H1 (cell line): ENCODE data around the gene IL1RAPL1. TPM values are rescaled to one million over a fixed set of nuclear protein-coding genes. Genes with fewer than 3 reads are reported as not detected.

Source experiments
- CTCF ChIA-PET: fragments of 300-600 bp; sonication (Branson Sonifier 250); formaldehyde crosslinking; loops from one replicate; lab custom pipeline; 2021; ENCODE audit not compliant: partially characterized antibody; lab: Charles Lee
- POLR2A ChIA-PET: fragments of 300-600 bp; sonication (Branson Sonifier 250); formaldehyde crosslinking; loops from one replicate; lab custom pipeline; 2021; ENCODE audit warnings: inconsistent platforms; ENCODE audit not compliant: partially characterized antibody; lab: Charles Lee
- DNase-seq, 2 experiments: peaks; one replicate each; pipeline versions ENCODE4 v3.0.0 to v3.0.0-alpha.2; 2010 to 2022; ENCODE audit warnings: low spot score in 2 of 2, low read depth in 1 of 2, mixed read lengths in 1 of 2
- FAIRE-seq: peaks from 2 replicates; lab custom pipeline; 2011; peaks lifted over from hg19 to GRCh38; lab: Jason Lieb, UNC
- H2AFZ ChIP-seq: 2 replicates; pipeline ENCODE4 v1.8.1; 2012; ENCODE audit warnings: low read length, inconsistent platforms
- H2AK5ac ChIP-seq: 2 replicates; pipeline ENCODE4 v1.6.1; 2013; ENCODE audit warnings: low read depth, low read length
- H2BK120ac ChIP-seq: replicated peaks from 2 replicates; pipeline ENCODE3; 2013; ENCODE audit warnings: low read depth, low read length, inconsistent platforms
- H2BK12ac ChIP-seq: 2 replicates; pipeline ENCODE4 v1.6.1; 2013; ENCODE audit warnings: low read depth, low read length
- H2BK15ac ChIP-seq: 2 replicates; pipeline ENCODE4 v1.6.1; 2013; ENCODE audit warnings: low read length
- H2BK20ac ChIP-seq: 2 replicates; pipeline ENCODE4 v1.6.1; 2013; ENCODE audit warnings: low read length
- H2BK5ac ChIP-seq: 2 replicates; pipeline ENCODE4 v1.6.1; 2013; ENCODE audit warnings: low read depth, low read length
- H3K14ac ChIP-seq: 2 replicates; pipeline ENCODE4 v1.6.1; 2013; ENCODE audit warnings: inconsistent platforms; ENCODE audit not compliant: insufficient read length
- H3K18ac ChIP-seq: 2 replicates; pipeline ENCODE4 v1.6.1; 2013; ENCODE audit warnings: low read length; ENCODE audit errors: extremely low read depth
- H3K23ac ChIP-seq: 2 replicates; pipeline ENCODE4 v1.6.1; 2013; ENCODE audit warnings: inconsistent platforms; ENCODE audit not compliant: insufficient read length
- H3K23me2 ChIP-seq: 2 replicates; pipeline ENCODE4 v1.6.1; 2013; ENCODE audit warnings: low read depth, low read length
- H3K27ac ChIP-seq: 2 replicates; pipeline ENCODE4 v1.6.1; 2011; ENCODE audit warnings: low read depth, low read length, inconsistent platforms
- H3K27me3 ChIP-seq, 4 experiments: replicated peaks in 1 of 4; 1 replicate in 1 of 4; 2 replicates in 3 of 4; pipeline versions ENCODE4 v1.6.1 to v1.8.1; 2011 to 2013; ENCODE audit warnings: low read length in 3 of 4, mild to moderate bottlenecking in 3 of 4, inconsistent platforms in 2 of 4, mixed read lengths in 2 of 4, moderate library complexity in 1 of 4; ENCODE audit not compliant: control insufficient read depth in 3 of 4, insufficient read depth in 3 of 4; ENCODE audit errors: extremely low read depth in 1 of 4
- H3K36me3 ChIP-seq, 4 experiments: 2 replicates each; pipeline versions ENCODE4 v1.6.1 to v1.8.1; 2011 to 2013; ENCODE audit warnings: mild to moderate bottlenecking in 4 of 4, low read length in 3 of 4, moderate library complexity in 2 of 4, control low read depth in 1 of 4, inconsistent platforms in 1 of 4; ENCODE audit not compliant: insufficient read depth in 4 of 4, control insufficient read depth in 2 of 4
- H3K4ac ChIP-seq: replicated peaks from 2 replicates; pipeline ENCODE3; 2013; ENCODE audit warnings: low read length, low read depth, mixed read lengths, inconsistent platforms; ENCODE audit not compliant: insufficient read length
- H3K4me1 ChIP-seq, 4 experiments: replicated peaks in 1 of 4; 1 replicate in 1 of 4; 2 replicates in 3 of 4; pipeline versions ENCODE4 v1.6.1 to v1.8.1; 2011 to 2013; ENCODE audit warnings: low read length in 3 of 4, inconsistent platforms in 2 of 4, mixed read lengths in 1 of 4; ENCODE audit not compliant: insufficient read depth in 4 of 4, control insufficient read depth in 3 of 4
- H3K4me2 ChIP-seq, 2 experiments: 2 replicates each; pipeline versions ENCODE4 v1.6.1 to v1.8.1; 2011 to 2013; ENCODE audit warnings: low read depth in 2 of 2, low read length in 2 of 2, control low read depth in 1 of 2, inconsistent platforms in 1 of 2, mild to moderate bottlenecking in 1 of 2; ENCODE audit not compliant: insufficient read depth in 1 of 2
- H3K4me3 ChIP-seq, 4 experiments: fragments of 200-600, 300-600 bp in 1 of 4; sonication (generic), shearing (Covaris generic), sonication (Bioruptor Twin) in 1 of 4; 2 replicates each; pipeline versions ENCODE4 v1.5.1 to v1.8.1; 2011 to 2016; ENCODE audit warnings: low read length in 4 of 4, low read depth in 3 of 4, control low read depth in 2 of 4, inconsistent platforms in 2 of 4, mild to moderate bottlenecking in 2 of 4, mixed read lengths in 1 of 4, moderate library complexity in 1 of 4; ENCODE audit not compliant: insufficient read depth in 2 of 4; ENCODE audit errors: extremely low read depth in 1 of 4
- H3K56ac ChIP-seq: replicated peaks from 2 replicates; pipeline ENCODE3; 2013; ENCODE audit warnings: low read depth, mild to moderate bottlenecking, mixed read lengths, low read length, inconsistent platforms; ENCODE audit not compliant: insufficient read length
- H3K79me1 ChIP-seq: 2 replicates; pipeline ENCODE4 v1.6.1; 2013; ENCODE audit warnings: low read depth, low read length, control low read depth
- H3K79me2 ChIP-seq, 2 experiments: 2 replicates each; pipeline versions ENCODE4 v1.6.1 to v1.8.1; 2012 to 2013; ENCODE audit warnings: low read length in 2 of 2, mild to moderate bottlenecking in 2 of 2, inconsistent platforms in 1 of 2; ENCODE audit not compliant: insufficient read depth in 2 of 2, control insufficient read depth in 1 of 2
- H3K9ac ChIP-seq, 4 experiments: replicated peaks in 1 of 4; 1 replicate in 1 of 4; 2 replicates in 3 of 4; pipeline versions ENCODE4 v1.6.1 to v1.8.1; 2011 to 2013; ENCODE audit warnings: low read depth in 3 of 4, low read length in 3 of 4, control low read depth in 2 of 4, mild to moderate bottlenecking in 2 of 4, moderate library complexity in 2 of 4, inconsistent platforms in 1 of 4; ENCODE audit errors: extremely low read depth in 1 of 4
- H3K9me3 ChIP-seq, 2 experiments: 2 replicates each; pipeline versions ENCODE4 v1.6.1 to v1.8.1; 2012 to 2013; ENCODE audit warnings: mild to moderate bottlenecking in 2 of 2, moderate library complexity in 2 of 2, control low read depth in 1 of 2, inconsistent platforms in 1 of 2, low read depth in 1 of 2, low read length in 1 of 2, mixed read lengths in 1 of 2; ENCODE audit not compliant: insufficient read depth in 2 of 2
- H4K20me1 ChIP-seq, 2 experiments: replicated peaks in 1 of 2; 2 replicates each; pipeline versions ENCODE3 to v1.8.1; 2011 to 2013; ENCODE audit warnings: inconsistent platforms in 2 of 2, low read length in 2 of 2, mild to moderate bottlenecking in 1 of 2; ENCODE audit not compliant: insufficient read depth in 2 of 2, control insufficient read depth in 1 of 2
- H4K5ac ChIP-seq: 2 replicates; pipeline ENCODE4 v1.6.1; 2013; ENCODE audit warnings: low read length, low read depth, mixed read lengths, inconsistent platforms; ENCODE audit not compliant: insufficient read length
- H4K8ac ChIP-seq: 2 replicates; pipeline ENCODE4 v1.8.0; 2013; ENCODE audit warnings: mild to moderate bottlenecking, moderate library complexity, low read length, inconsistent platforms; ENCODE audit not compliant: insufficient read depth; ENCODE audit errors: extremely low read depth
- H4K91ac ChIP-seq: replicated peaks from 2 replicates; pipeline ENCODE3; 2013; ENCODE audit warnings: low read length, mixed read lengths, inconsistent platforms; ENCODE audit not compliant: insufficient read length
- GABPA ChIP-seq: IDR thresholded peaks from 2 replicates; pipeline ENCODE4 v1.6.1; 2011; ENCODE audit warnings: mild to moderate bottlenecking, low read length, moderate library complexity, borderline replicate concordance; ENCODE audit not compliant: insufficient read depth
- JUN ChIP-seq: IDR thresholded peaks from 2 replicates; pipeline ENCODE4 v1.6.1; 2011; ENCODE audit warnings: low read depth, mild to moderate bottlenecking, improper control_type of control experiment, low read length
- NANOG ChIP-seq: IDR thresholded peaks from 2 replicates; pipeline ENCODE4 v1.6.1; 2011; ENCODE audit warnings: low read length, low read depth, mild to moderate bottlenecking, inconsistent platforms; ENCODE audit not compliant: insufficient read depth, poor library complexity, severe bottlenecking
- NRF1 ChIP-seq: IDR thresholded peaks from 2 replicates; pipeline ENCODE4 v1.6.1; 2011; ENCODE audit warnings: mild to moderate bottlenecking, low read depth, low read length, improper control_type of control experiment
- RNF2 ChIP-seq: fragments of 200-900, 300-1000 bp; sonication (generic); IDR thresholded peaks from 2 replicates; pipeline ENCODE4 v1.7.1; 2016; ENCODE audit warnings: borderline replicate concordance, low read depth, mild to moderate bottlenecking, antibody characterized with exemption, low read length; ENCODE audit not compliant: poor library complexity, severe bottlenecking; ENCODE audit errors: missing control alignments
- SP2 ChIP-seq: IDR thresholded peaks from 2 replicates; pipeline ENCODE4 v1.6.1; 2012; ENCODE audit warnings: mild to moderate bottlenecking, low read length, inconsistent platforms
- WGBS, 2 experiments: shearing (Covaris generic) in 1 of 2; methylation state at CpG; one replicate each; pipeline versions ENCODE4 v1.1.6 to v1.1.7; 2013 to 2015; ENCODE audit warnings: low lambda C conversion rate in 2 of 2, mixed read lengths in 2 of 2, inconsistent platforms in 1 of 2, low coverage in 1 of 2, missing lambda C conversion rate in 1 of 2; ENCODE audit not compliant: insufficient replicate concordance in 2 of 2, insufficient coverage in 1 of 2, insufficient read length in 1 of 2; ENCODE audit errors: extremely low coverage in 1 of 2, missing lambda C conversion rate in 1 of 2; 5-methylcytosine and 5-hydroxymethylcytosine counted together
- polyA plus RNA-seq, 7 experiments: library from polyadenylated mRNA; depleted of rRNA in 3 of 7; stranded (reverse) in 5 of 7; unstranded in 2 of 7; fragments of >200 nt in 5 of 7; fragments of 200-250 nt in 2 of 7; gene quantifications; 1 replicate in 5 of 7; 2 replicates in 1 of 7; 4 replicates in 1 of 7; pipeline versions ENCODE4 v1.2.1 to v1.2.3, GENCODE V29; 2011 to 2013; ENCODE audit warnings: missing spikeins in 2 of 7, mixed read lengths in 2 of 7
- total RNA-seq: library from RNA; stranded (reverse); fragmentation: NEBNext Ultra II Directional; extraction: Animal tissue kit (Norgen Biotek cat#: 25700); gene quantifications from 2 replicates; pipeline ENCODE4 v1.2.1, GENCODE V29; 2021

The IL1RAPL1 gene
- total and polyA plus RNA-seq, 2 of the 8 experiments (the other 6 are each of a cell fraction or from before 2014, with no cell fraction given), result 0.11 to 0.35 TPM

GRCh38 chrX:29876733-29877132, 1289.5 kb downstream of the IL1RAPL1 start:
- Histone ChIP-seq H4K5ac (no peak overlapping the region), H2BK5ac (no peak overlapping the region), H2BK15ac (no peak overlapping the region), H3K27ac (no peak overlapping the region), H4K20me1 (no peaks in the 10 kb centered on the region), H3K4me3 (no peak overlapping the region), H3K56ac (no peak overlapping the region), H3K79me1 (no peaks in the 10 kb centered on the region), H3K27me3 (no peaks in the 10 kb centered on the region), H3K36me3 (no peaks in the 10 kb centered on the region), H3K9me3 (no peaks in the 10 kb centered on the region), H2BK120ac (no peak overlapping the region), H3K79me2 (no peaks in the 10 kb centered on the region), H2AK5ac (no peak overlapping the region), H3K4me1 (no peaks in the 10 kb centered on the region), H3K23ac (no peak overlapping the region), H3K4me2 (no peak overlapping the region), H2BK20ac (no peak overlapping the region), H2BK12ac (no peak overlapping the region), H3K4ac (no peak overlapping the region), H3K23me2 (no peaks in the 10 kb centered on the region), H3K9ac (no peak overlapping the region), H2AFZ (no peak overlapping the region), H4K8ac (no peak overlapping the region), H3K18ac (no peak overlapping the region), H3K14ac (no peak overlapping the region), H4K91ac (no peak overlapping the region)
- POLR2A ChIA-PET, result no interaction called here
- FAIRE-seq (no peak), DNase-seq (no peak)
- WGBS, 2 experiments, result 86% methylated on average over 4 of the region's 4 CpGs; no CpG with 5 or more reads in 1 of the 2 experiments
- CTCF ChIA-PET, result no interaction called here
- TF ChIP-seq RNF2, result no peak
- TF ChIP-seq NANOG, result no peak
- TF ChIP-seq JUN, result no peak
- TF ChIP-seq GABPA, result no peak
- no peak for TF ChIP-seq NRF1
- TF ChIP-seq SP2, result no peak
